Muscle of arm (tissue), 14 donors: ENCODE measurements around the gene NUCKS1. TPM values are rescaled to one million over a fixed set of nuclear protein-coding genes. Genes with fewer than 3 reads are reported as not detected.
A peak's percentile ranks its signal among the peaks of the same experiment; 100 is the strongest.

Source experiments
- DNase-seq: peaks from one replicate; pipeline ENCODE4 v3.0.0-alpha.2; 2013
- long read RNA-seq, 11 donors: transcript quantifications; one replicate each; lab custom pipeline, GENCODE V29; 2026
- polyA plus RNA-seq, 12 donors: library from polyadenylated mRNA; unstranded; fragments of 120-200 nt; gene quantifications; one replicate each; pipeline ENCODE4 v1.2.1, GENCODE V29; 2013; ENCODE audit not compliant: insufficient read length in 12 of 12

NUCKS1 gene, protein sequence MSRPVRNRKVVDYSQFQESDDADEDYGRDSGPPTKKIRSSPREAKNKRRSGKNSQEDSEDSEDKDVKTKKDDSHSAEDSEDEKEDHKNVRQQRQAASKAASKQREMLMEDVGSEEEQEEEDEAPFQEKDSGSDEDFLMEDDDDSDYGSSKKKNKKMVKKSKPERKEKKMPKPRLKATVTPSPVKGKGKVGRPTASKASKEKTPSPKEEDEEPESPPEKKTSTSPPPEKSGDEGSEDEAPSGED
- polyA plus RNA-seq: 100 to 1,000 TPM; 224 to 894 (median 248) TPM
- long read RNA-seq, donor 1, full-length matches to known transcripts: 37 of 157 reads
- long read RNA-seq, donor 1, partial matches to known transcripts: 120 of 157 reads
- long read RNA-seq, donor 1, other reads (novel, unspliced or antisense): 0 of 157 reads
- long read RNA-seq, donor 2, full-length matches to known transcripts: 25 of 127 reads
- long read RNA-seq, donor 2, partial matches to known transcripts: 102 of 127 reads
- long read RNA-seq, donor 2, other reads (novel, unspliced or antisense): 0 of 127 reads
- long read RNA-seq, donor 3, full-length matches to known transcripts: 12 of 92 reads
- long read RNA-seq, donor 3, partial matches to known transcripts: 80 of 92 reads
- long read RNA-seq, donor 3, other reads (novel, unspliced or antisense): 0 of 92 reads
- long read RNA-seq, donor 4, full-length matches to known transcripts: 11 of 50 reads
- long read RNA-seq, donor 4, partial matches to known transcripts: 39 of 50 reads
- long read RNA-seq, donor 4, other reads (novel, unspliced or antisense): 0 of 50 reads
- long read RNA-seq, donor 5, full-length matches to known transcripts: 53 of 162 reads
- long read RNA-seq, donor 5, partial matches to known transcripts: 104 of 162 reads
- long read RNA-seq, donor 5, other reads (novel, unspliced or antisense): 5 of 162 reads
- long read RNA-seq, donor 6, full-length matches to known transcripts: 14 of 59 reads
- long read RNA-seq, donor 6, partial matches to known transcripts: 45 of 59 reads
- long read RNA-seq, donor 6, other reads (novel, unspliced or antisense): 0 of 59 reads
- long read RNA-seq, donor 7, full-length matches to known transcripts: 22 of 94 reads
- long read RNA-seq, donor 7, partial matches to known transcripts: 72 of 94 reads
- long read RNA-seq, donor 7, other reads (novel, unspliced or antisense): 0 of 94 reads
- long read RNA-seq, donor 8, full-length matches to known transcripts: 50 of 128 reads
- long read RNA-seq, donor 8, partial matches to known transcripts: 72 of 128 reads
- long read RNA-seq, donor 8, other reads (novel, unspliced or antisense): 6 of 128 reads
- long read RNA-seq, donor 9, full-length matches to known transcripts: 16 of 83 reads
- long read RNA-seq, donor 9, partial matches to known transcripts: 67 of 83 reads
- long read RNA-seq, donor 9, other reads (novel, unspliced or antisense): 0 of 83 reads
- long read RNA-seq, donor 10, full-length matches to known transcripts: 39 of 124 reads
- long read RNA-seq, donor 10, partial matches to known transcripts: 77 of 124 reads
- long read RNA-seq, donor 10, other reads (novel, unspliced or antisense): 8 of 124 reads
- long read RNA-seq, donor 11, full-length matches to known transcripts: 44 of 175 reads
- long read RNA-seq, donor 11, partial matches to known transcripts: 131 of 175 reads
- long read RNA-seq, donor 11, other reads (novel, unspliced or antisense): 0 of 175 reads

DNA sequence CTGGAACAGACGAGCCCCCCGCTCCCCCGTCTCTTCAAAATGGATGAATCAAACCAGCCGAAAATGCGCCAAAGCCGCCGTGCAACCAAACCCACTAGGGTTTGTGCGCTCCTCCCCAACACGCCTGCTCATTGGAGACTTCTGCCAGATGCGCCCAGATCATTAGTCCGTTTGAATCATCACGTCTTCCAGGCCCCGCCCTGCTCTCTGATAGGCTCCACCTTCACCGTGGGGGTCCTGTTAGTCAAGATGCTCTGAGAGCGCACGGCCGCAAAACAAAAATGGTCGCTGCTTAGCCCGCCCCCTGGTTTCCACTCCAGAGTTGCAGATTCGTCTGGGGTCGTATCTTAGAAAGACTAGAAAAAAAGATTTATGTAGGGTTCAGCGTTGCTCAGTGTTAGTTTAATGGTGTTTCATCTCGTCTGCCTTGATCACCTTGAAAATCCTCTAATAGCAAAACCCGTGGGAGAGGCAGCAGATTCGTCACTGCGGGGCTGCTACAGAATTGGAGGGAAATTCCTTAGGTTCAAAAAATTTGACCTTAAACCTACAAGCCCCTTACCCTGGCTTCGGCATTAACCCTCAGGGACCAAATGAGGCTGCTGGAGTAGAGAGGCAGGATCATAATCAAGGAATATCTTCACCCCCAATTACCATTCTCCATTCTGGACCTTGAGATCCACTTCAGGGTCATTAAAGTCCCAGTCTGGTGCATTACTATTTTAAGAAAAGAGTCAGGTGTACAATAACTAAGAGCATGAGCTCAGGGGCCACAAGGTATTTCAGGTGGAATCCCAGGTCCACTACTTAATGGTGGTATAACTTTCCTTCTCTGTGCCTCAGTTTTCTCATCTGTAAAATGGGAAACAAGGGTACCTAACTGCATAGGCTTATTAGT, at the start of gene NUCKS1:
Gene NUCKS1 (minus strand): TSS at position 45 of the 898 bp plus-strand sequence. CDS start 209 bp downstream, outside the sequence.
- peak; percentile 98 for DNase-seq

DNA sequence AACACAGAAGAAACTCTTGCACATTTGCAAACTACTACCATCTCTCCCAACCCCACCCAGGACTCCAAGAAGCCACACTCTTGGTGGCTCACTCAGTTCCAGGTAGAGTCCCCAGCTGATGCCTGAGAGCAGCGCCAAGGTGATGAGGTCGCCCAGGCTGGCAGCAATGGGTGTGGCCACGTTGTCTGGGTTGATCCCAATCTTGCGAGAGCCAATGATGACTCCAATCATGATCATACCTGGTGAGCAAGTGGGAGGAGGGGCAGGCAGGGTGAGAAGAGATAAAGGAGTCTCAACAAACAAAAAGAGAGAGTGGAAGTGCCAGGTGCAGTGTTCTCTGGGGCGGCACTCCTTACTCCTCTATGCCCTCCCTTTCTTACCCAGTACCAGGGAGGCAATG, 48.6 kb upstream of the NUCKS1 start:
- no peak for DNase-seq

DNA sequence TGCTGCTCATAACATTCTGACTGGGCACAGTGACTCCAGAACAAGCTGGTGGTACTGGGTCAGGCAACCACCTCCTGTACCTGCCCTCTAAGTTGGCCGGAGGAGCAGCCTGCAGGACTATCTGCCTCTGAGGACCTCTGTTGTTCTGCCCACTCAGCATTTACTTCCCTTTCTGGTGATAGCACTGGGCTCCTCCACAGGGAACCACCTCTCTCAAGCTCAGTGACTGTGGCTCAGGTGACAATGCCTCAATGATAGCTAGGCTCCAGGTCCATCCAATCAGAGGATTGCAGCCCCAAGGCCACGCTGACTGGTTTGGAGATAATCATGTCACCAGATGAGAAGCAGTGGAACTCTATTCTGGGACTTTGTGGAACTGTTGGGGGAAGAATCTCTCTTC, 47.2 kb upstream of the NUCKS1 start:
- DNase-seq: no peak

DNA sequence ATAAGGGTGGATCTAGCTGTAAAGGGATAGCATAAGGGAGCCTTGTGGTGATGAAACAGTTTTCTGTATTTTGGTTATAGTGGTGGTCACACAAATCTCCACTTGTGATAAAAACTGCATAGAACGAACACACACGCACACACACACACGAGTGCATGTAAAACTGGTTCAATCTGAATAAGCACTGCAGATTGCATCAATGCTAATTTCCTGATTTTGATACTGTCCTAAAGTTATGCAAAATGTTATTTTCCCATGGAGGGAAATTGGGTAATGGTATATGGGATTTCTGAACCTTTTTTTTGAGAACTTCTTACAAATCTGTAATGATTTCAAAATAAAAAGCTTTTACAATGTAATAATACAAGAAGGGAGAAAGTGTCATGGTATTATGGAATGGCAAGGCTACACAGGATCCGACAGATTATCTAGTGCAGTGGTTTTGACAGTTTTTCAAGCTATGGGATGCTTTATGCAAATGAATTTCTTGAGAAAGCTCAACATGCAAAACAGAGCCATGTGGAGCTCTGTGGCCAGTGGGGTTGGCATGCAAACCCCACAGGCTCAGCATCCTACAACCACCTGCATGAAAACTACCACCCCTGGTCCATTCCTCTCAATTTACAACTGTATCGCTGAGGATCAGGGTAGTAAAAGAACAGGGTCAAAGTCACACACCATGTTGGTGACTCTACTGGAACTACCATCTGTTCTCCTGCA, 44.2 kb upstream of the NUCKS1 start:
- no peak for DNase-seq

DNA sequence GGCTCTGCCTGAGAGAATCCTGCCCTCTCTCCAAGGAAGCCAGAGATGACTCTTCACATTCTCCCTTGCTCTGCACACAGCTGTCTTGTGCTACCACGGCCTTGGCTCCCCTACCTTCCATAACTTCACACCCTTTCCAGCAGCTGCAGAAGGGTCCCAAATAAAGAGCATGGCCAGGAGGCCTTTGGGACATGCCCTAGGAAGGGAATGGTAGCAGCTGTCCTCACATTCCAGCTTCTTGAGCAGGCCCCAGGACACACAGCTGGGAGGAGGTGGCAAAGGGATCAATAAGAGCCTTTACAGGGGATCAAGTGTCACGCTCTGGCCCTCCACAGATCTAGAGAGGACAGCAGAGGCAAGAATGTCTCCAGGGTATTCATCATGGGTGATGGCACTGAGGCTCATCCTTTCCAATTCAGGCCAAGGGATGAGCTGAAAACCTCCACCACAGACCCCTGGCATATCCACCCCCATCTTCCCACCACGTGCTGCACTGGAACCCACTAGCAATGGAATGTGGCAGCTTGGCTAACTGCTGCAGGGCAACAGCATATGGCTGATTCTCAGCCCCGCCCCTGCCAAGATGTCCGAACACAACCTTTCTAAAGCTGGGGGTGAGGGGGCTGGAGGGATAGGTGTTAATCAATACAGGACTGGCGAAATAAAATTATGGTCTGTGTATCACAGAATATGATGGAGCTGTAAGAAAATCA, 43.1 kb upstream of the NUCKS1 start:
- DNase-seq: no peak

DNA sequence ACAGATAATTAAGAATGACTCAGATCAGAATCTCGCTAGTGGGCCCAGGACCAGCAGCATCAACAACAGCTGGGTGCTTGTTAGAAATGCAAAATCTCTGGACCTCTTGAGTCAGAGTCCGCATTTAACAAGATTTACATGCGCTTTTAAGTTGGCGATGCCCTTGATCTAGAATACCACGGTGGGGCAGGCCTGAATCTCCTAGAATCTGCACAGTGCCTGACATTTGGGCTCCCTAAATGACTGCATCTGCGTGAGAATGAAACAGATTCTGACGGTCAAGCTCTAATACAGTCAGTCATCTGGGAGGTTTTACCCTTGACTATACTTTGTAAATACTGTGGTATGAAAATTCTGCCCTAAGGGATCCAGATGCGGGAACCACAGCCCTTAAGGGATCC, 42.5 kb upstream of the NUCKS1 start:
- DNase-seq: no peak

DNA sequence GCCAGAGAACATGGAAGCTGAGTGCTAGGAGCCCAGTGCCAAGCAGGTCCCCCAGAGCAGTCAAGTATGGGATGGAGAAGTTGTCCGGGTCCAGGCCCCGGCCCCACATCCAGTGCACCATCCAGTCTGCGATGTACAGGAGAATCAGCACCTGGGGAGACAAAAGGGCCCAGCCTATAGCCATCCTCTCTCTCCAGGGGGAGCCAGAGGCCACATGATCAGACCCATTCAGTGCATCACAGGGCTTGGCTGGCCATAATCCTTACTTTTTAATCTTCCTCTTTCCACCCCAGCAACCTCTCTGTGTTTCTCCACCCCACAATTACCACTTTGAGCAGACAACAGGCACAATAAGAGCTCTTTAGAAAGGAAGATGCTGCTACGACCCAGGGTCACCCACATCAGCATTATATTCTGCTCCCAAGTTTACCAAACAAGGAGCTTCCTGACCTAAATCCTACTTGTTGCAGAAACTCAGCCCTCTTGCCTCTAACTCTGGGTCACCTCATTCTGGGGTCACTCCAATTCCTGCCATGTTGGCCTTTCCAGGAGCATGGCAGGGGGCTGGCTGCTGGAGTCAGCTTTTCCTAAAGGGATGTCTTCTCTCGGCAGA, 41.7 kb upstream of the NUCKS1 start:
- DNase-seq: peak; percentile 52

DNA sequence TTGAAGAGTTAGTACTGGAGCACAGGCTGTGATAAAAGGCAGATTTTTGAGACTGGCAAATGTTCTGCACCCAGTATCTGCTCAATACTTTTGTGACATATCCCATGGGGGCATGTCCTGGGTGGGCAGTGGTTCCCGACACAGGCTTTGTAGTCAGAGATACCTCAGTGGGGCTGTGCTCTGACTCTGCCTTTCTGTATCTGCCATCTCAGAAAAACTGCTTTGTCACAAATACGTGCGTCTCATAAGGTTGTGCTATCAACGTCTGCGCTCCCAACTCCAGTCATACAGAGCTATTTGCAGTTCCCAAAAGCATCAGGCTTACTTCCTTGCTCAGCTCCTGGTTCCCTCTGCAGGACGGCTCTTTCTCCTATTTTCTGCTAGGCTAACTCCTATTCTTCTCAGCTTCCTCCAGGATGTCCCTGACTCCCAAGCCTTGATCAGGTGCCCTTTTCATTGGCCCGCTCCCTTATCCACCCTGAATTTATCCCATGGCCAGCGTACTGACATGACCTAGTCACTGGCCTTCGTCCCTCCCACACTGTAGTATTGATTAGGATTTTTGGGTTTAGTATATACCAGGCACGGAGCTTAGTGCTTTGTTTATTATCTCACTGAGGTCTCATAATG, 37.4 kb upstream of the NUCKS1 start:
- no peak for DNase-seq

DNA sequence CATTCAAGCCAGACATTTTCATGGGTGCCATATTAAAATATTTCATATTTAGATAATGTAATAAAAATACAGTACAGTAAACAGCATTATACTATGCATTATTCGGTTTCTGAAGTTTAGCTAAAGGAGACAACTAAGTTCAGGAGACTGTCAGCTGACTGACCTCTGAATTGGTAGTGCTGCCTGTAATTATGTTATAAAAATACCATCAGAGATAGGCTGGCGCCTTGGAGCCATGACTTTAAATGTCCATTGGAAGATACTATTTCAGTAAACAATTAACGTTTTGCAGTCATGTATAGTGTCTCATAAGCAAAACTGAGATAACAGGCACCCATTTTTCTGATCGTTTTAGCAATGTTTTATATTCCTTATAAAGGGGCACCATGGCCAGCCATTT, 36.6 kb upstream of the NUCKS1 start:
- no peak for DNase-seq

DNA sequence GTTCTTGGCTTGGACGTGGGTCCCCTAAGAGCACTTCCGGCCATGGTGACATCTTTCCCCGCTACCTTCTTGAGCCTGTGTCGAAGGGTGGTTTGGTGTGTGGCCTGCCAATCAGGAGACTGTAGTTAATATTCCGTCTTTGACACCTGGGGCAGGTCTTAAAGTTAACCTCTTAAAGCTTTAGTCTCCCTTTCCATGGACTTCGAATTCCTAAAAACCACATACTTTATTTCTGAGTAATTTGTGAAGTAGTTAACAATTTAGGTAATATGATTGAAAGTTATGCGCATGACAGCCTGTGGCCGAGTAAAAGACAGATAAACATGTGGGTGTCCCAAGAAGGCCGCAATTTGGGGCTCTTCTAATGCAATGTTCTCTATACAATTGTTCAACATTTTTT, 35.5 kb upstream of the NUCKS1 start:
- no peak for DNase-seq

DNA sequence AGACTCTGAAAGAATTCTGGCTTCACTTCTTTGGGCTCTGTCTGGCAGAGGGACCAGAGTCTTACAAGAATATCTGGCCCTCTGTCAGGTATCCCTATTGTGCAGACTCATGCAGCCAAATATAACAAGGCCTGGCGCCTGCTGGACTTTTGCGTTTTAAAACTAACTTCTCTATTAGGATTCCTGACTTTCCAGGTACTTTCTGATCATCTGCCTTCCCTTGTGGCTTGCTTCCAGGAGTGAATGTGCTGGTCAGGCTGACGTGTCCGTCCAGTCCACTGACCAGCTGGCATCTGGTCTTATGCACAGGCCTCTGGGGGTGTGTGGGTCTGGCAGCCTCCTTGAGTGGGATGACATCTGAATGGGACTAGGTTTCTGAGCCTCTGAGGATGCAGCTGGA, 33.9 kb upstream of the NUCKS1 start:
- no peak for DNase-seq

DNA sequence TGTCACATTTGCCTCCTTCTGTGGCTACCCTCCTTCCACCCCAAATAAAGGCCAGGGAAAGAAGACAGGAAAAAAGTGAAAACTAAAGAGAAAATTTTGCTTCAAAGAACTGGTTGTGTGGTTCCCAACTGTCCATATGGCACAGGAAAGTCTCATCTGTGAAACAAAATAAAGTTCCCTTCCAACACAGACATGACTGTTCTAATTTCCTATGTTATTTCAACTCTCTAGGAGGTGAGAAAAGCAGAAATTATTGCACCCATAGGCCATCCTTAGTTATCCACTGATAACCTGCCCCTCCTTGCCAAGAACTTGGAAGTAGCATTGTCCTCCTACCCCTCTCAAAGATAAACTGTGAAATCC, 33.4 kb upstream of the NUCKS1 start:
- no peak for DNase-seq

DNA sequence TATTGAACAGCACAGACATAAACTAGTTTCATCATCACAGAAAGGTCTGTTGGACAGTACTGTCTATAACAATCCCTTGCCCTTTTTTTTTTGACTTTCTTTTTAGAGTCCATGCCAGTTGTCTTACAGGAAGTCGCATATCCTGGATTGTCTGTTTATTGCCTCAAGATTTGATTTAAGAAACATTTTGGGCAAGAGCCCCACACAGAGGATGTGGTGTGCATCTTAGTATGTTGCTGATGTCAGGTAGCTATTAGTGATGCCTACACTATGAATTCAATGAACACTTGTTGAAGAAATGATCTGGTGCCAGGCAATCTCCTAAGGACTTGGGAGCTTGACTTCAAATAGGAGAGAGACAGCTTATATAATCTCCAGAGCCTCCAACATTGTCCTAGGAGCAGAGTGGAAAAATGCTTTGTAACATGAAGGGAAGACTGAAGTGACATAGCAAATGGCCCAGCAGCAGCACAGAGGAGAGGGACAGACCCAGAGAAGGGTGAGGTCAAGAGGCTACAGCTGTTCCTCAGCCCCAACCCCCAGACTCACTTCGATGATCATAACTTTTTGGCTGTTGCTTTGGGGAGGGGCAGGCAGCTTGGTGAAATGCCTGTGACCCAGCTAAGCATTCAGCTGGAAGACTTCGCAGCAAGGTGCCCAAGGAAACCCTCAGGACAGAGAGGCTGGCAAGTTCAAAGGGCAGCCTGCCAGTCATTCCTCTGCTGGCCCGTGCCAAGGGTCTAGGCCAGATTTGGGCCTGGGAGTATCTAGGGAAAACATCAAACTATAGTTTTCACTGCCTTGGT, 32.8 kb upstream of the NUCKS1 start:
- no peak for DNase-seq

DNA sequence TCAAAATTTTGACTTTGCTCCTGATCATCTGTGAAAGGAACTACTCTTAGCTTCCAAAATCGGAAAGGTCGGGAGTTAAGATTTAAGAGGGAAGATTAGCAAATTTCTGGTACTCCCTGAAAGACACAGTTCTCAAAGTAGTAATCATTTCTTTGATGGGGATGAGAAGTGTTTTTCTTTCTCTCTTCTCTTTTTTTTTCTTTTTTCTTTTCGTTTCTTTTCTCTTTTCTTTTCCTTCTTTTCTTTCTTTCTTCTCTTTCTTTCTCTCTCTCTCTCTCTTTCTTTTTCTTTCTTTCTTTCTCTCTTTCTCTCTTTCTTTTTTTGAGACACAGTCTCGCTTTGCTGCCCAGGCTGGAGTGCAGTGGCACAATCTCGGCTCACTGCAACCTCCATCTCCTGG, 30.4 kb upstream of the NUCKS1 start:
- DNase-seq: no peak

DNA sequence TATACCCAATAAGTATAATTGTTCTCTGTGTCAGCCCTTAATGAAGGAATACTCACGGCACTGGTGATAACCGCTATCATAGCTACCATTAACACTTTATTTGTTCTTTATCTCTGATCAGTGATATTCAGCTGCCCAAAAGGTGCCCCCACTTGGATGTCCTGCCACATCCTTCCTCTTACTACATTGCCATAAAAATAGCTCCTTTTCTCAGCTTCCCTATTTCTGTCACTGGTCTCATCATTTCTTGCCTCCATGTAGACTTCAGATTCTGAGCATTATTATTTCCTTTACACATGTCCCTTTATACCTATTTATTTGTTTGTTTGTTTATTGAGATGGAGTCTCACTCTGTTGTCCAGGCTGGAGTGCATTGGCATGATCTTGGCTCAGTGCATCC, 28.0 kb upstream of the NUCKS1 start:
- DNase-seq: no peak

DNA sequence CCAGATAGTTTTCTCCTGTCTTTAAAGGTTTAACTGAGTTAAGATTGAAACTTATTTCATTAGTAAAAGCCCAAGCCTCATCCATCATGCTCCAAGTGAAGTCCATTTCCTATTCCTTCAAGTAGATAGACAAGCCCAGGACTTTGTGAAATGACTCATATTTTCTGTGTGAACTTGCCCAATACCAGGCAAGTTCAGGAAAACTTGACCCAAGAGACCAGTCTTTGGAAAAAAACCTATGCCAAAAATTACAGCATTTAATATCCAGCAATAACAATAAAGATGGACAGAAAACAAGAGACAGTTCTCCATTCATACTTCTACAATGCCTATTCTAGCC, 25.7 kb upstream of the NUCKS1 start:
- DNase-seq: peak; percentile 43
